ENCODE measurements around the gene PRSS1.
"Not testable (repeated sequence)": the region's sequence is repeated elsewhere in the genome, so short reads cannot be mapped to it uniquely, and the experiment has no call there.

DNA sequence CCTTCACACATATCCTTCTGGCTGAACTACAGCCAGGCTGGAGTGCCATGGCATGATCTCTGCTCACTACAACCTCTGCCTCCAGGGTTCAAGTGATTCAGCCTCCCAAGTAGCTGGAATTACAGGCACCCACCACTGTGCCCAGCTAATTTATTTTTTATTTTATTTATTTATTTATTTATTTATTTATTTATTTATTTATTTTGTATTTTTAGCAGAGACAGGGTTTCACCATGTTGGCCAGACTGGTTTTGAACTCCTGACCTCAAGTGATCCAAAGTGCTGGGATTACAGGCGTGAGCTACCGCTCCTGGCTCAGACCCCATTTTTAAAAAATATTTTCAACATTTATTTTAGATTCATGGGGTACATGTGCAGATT is 27.6 kb downstream of the PRSS1 start:
- TF ChIP-seq TAF1 (IDR thresholded peaks at IDR 0.05; ENCODE audit: borderline replicate concordance, low read depth, low read length); POLR2A (IDR thresholded peaks at IDR 0.05; ENCODE audit: low read depth, low read length): not testable (repeated sequence)
